Measurements from ENCODE around the gene C1QTNF8. TPM values are rescaled to one million over a fixed set of nuclear protein-coding genes. Genes with fewer than 3 reads are reported as not detected.

The C1QTNF8 gene
- total RNA-seq, 1 experiment from 2014 or later, result not detected

DNA sequence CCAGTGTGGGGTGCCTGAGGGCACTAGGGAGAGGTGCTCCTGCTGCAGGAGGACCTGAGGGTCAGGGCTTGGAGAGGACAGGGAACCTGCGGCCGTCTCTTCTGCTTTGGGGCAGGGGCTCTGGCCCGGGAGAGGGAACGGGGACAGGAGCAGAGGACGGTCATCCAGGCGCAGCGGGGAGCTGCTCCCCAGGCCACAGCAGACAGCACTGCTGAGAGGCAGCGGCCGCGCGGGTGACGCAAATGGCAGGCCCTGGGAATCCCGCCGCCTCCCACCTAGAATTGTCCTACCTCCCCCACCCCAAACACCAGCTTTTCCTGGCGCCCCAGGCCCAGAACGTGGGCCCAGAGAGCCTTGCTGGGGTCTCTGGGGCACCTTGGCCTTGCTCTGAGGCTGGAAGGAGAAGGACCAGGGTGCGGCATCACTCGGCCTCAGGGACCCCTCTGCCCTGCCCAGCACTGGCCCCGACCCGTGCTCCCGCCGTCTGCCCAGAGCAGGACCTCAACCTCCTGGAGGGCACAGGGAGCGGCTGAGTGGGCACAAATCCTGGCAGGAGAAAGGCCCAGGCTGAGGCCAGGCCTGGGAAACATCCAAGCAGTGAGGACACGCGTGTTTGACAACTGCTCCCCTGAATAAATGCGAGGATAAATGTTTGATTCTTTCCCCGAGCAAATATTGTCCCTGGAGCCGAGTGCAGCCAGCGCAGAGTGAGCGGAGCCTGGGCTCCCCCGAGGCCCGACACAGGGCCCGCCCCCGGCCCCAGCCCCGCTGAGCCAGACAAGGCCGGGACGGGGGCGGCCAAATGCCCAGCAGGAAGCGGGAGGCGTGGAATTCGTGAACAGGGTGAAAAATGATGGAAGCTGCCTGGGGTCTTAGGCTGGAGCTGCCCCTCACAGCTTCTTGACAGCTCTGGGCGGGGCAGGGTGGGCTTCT lies 15.0 kb downstream of the C1QTNF8 start:
- Histone ChIP-seq H3K4ac (ENCODE audit: low read depth, low read length) (no peak overlapping the region), H3K79me2 (ENCODE audit: insufficient read depth, low read length) (no peaks in the 10 kb centered on the region), H3T11ph (ENCODE audit: low read length) (no peak overlapping the region), H3K4me2 (ENCODE audit: insufficient read depth, insufficient read length, low read length) (no peak overlapping the region), H3K14ac (ENCODE audit: insufficient read depth, low read length) (no peak overlapping the region), H3K9ac (ENCODE audit: extremely low read depth, insufficient read length, low read length) (no peak overlapping the region), H3K27ac (ENCODE audit: insufficient read length, low read depth, low read length) (no peak overlapping the region), H4K8ac (replicated peaks; ENCODE audit: insufficient read length, low read depth, low read length) (no peak overlapping the region), H4K20me1 (ENCODE audit: control insufficient read depth, insufficient read depth, insufficient read length) (no peaks in the 10 kb centered on the region), H3K23ac (ENCODE audit: insufficient read length, low read depth, low read length) (no peak overlapping the region), H4K5ac (ENCODE audit: insufficient read length, low read depth, low read length) (no peak overlapping the region), H3K9me3 (ENCODE audit: control insufficient read depth, low read depth, low read length) (peaks cover 5% of the 10 kb centered on the region), H3K56ac (ENCODE audit: insufficient read length, low read depth, low read length) (no peak overlapping the region), H2BK20ac (ENCODE audit: low read depth, low read length, poor library complexity, severe bottlenecking) (no peak overlapping the region), H3K79me1 (ENCODE audit: insufficient read depth, low read depth, low read length, poor library complexity, severe bottlenecking) (no peaks in the 10 kb centered on the region), H3K18ac (ENCODE audit: insufficient read length, low read depth, low read length) (no peak overlapping the region), H2BK5ac (ENCODE audit: insufficient read length, low read length) (no peak overlapping the region), H2BK12ac (ENCODE audit: insufficient read length, low read depth, low read length) (no peak overlapping the region), H3K23me2 (ENCODE audit: insufficient read length, low read depth, low read length, poor library complexity, severe bottlenecking) (no peaks in the 10 kb centered on the region), H2BK15ac (ENCODE audit: low read depth, low read length) (no peak overlapping the region), H2BK120ac (ENCODE audit: low read depth, low read length, poor library complexity, severe bottlenecking) (no peak overlapping the region), H3K4me1 (ENCODE audit: insufficient read depth, low read length) (no peaks in the 10 kb centered on the region), H3K27me3 (ENCODE audit: insufficient read depth, low read length) (no peaks in the 10 kb centered on the region), H2AK5ac (ENCODE audit: insufficient read length, low read length) (no peak overlapping the region), H4K91ac (ENCODE audit: insufficient read length, low read depth, low read length) (no peak overlapping the region), H2AFZ (ENCODE audit: low read length) (no peak overlapping the region)
- H3K4me3 Mint-ChIP-seq, result no peak overlapping the region
- H3K36me3 Mint-ChIP-seq (ENCODE audit: insufficient read depth in 1 of 3, low read depth in 3 of 3), result peaks cover 0 to 8% (median 3%) of the 10 kb centered on the region in 3 experiments; a peak in 3 of 7 replicates
- no peak overlapping the region for H3K27ac Mint-ChIP-seq
- H3K9me3 Mint-ChIP-seq, result peaks cover 12 to 20% of the 10 kb centered on the region in 2 experiments
- peaks cover 23% of the 10 kb centered on the region for H3K27me3 Mint-ChIP-seq (ENCODE audit: low read depth)
- no peak for DNase-seq
- peaks cover 4 to 13% of the 10 kb centered on the region in 2 experiments for H3K4me1 Mint-ChIP-seq
- WGBS (ENCODE audit: extremely low coverage, insufficient read length, low lambda C conversion rate), result no CpG with 5 or more reads among the region's 42 CpGs
- TF ChIP-seq, protein P1, sequence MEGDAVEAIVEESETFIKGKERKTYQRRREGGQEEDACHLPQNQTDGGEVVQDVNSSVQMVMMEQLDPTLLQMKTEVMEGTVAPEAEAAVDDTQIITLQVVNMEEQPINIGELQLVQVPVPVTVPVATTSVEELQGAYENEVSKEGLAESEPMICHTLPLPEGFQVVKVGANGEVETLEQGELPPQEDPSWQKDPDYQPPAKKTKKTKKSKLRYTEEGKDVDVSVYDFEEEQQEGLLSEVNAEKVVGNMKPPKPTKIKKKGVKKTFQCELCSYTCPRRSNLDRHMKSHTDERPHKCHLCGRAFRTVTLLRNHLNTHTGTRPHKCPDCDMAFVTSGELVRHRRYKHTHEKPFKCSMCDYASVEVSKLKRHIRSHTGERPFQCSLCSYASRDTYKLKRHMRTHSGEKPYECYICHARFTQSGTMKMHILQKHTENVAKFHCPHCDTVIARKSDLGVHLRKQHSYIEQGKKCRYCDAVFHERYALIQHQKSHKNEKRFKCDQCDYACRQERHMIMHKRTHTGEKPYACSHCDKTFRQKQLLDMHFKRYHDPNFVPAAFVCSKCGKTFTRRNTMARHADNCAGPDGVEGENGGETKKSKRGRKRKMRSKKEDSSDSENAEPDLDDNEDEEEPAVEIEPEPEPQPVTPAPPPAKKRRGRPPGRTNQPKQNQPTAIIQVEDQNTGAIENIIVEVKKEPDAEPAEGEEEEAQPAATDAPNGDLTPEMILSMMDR (conservative IDR thresholded peaks at IDR 0.05), result no peak
